Bronchial epithelial cell (primary cell): ENCODE results near the gene ST8SIA5. TPM values are rescaled to one million over a fixed set of nuclear protein-coding genes. Genes with fewer than 3 reads are reported as not detected.

Experiments used
- DNase-seq: peaks from one replicate; pipeline ENCODE4 v3.0.0-alpha.2; 2010; ENCODE audit warnings: low read depth
- FAIRE-seq: peaks from 2 replicates; lab custom pipeline; 2011; peaks lifted over from hg19 to GRCh38; lab: Jason Lieb, UNC
- H3K27me3 ChIP-seq: 2 replicates; pipeline ENCODE4 v1.5.1; 2011; ENCODE audit warnings: low read length; ENCODE audit not compliant: control insufficient read depth, insufficient read depth
- H3K36me3 ChIP-seq: 2 replicates; pipeline ENCODE4 v1.5.1; 2011; ENCODE audit warnings: low read length; ENCODE audit not compliant: control insufficient read depth, insufficient read depth
- H3K4me3 ChIP-seq: 2 replicates; pipeline ENCODE4 v1.5.1; 2011; ENCODE audit warnings: mild to moderate bottlenecking, low read depth, low read length, control low read depth
- total RNA-seq: library from RNA; depleted of rRNA; stranded (reverse); fragments of >200 nt; gene quantifications from 2 replicates; pipeline ENCODE4 v1.2.1, GENCODE V29; 2014
- TF ChIP-seq, protein P1 (sequence below): IDR thresholded peaks from 2 replicates; pipeline ENCODE4 v1.5.1; 2011; ENCODE audit warnings: mild to moderate bottlenecking, moderate library complexity, low read length, control low read depth, inconsistent platforms; ENCODE audit not compliant: insufficient read depth, severe bottlenecking

The ST8SIA5 gene
- total RNA-seq, 1 donor from 2014 or later: not detected

DNA sequence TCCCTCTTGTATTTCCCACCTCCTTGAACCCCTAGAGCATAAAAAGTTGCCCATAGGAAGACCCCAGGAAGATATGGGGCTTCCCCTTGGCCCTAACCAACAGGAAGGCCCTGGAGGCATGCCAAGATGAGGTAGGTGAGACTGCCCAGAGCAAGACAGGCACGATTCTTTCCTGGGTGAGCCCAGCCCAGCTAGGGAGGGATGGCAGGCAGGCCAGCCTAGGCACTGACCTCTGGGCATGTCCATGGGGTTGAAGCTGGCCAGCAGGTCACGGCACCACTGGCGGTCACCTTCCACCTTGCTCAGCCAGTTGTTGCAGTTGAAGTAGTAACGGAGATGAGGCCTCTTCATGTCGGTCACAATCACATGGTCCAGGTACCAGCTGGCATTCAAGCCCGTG is 117.5 kb downstream of the ST8SIA5 start:
- Histone ChIP-seq H3K36me3 (no peaks in the 10 kb centered on the region), H3K4me3 (no peak overlapping the region), H3K27me3 (no peaks in the 10 kb centered on the region)
- TF ChIP-seq, protein P1, sequence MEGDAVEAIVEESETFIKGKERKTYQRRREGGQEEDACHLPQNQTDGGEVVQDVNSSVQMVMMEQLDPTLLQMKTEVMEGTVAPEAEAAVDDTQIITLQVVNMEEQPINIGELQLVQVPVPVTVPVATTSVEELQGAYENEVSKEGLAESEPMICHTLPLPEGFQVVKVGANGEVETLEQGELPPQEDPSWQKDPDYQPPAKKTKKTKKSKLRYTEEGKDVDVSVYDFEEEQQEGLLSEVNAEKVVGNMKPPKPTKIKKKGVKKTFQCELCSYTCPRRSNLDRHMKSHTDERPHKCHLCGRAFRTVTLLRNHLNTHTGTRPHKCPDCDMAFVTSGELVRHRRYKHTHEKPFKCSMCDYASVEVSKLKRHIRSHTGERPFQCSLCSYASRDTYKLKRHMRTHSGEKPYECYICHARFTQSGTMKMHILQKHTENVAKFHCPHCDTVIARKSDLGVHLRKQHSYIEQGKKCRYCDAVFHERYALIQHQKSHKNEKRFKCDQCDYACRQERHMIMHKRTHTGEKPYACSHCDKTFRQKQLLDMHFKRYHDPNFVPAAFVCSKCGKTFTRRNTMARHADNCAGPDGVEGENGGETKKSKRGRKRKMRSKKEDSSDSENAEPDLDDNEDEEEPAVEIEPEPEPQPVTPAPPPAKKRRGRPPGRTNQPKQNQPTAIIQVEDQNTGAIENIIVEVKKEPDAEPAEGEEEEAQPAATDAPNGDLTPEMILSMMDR: no peak
- DNase-seq (no peak), FAIRE-seq (no peak)

DNA sequence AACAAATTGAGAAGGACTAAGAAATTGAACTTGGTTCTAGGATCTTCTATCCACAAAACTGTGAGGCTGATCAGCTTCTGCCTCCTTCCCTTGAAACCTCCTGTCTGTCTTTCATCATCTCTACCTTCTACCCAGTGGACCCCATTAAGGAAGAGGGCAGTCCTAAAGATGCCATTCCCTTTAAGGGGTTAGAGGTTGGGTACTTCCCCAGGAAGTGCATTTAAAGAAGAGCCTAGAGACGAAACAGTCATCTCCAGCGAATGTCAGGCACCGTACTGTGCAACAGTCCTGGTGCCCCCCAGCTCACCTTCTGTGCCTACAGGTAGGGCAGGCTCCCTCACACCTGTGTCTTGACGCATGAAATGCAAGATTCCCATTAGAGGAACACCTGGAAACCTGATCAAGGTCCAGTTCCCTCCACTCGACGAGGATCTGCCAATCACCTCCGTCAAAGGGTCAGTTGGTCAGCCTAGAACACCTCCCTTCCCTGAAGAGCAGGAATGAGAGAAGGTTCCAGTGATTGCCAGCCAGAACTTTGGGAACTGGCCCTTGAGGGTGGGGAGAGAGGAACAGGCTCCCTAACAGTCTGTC is 120.7 kb downstream of the ST8SIA5 start:
- H3K4me3 ChIP-seq: no peak overlapping the region
- DNase-seq: no peak
- H3K27me3 ChIP-seq: no peaks in the 10 kb centered on the region
- H3K36me3 ChIP-seq: no peaks in the 10 kb centered on the region
- TF ChIP-seq, protein P1: no peak
- FAIRE-seq: no peak

DNA sequence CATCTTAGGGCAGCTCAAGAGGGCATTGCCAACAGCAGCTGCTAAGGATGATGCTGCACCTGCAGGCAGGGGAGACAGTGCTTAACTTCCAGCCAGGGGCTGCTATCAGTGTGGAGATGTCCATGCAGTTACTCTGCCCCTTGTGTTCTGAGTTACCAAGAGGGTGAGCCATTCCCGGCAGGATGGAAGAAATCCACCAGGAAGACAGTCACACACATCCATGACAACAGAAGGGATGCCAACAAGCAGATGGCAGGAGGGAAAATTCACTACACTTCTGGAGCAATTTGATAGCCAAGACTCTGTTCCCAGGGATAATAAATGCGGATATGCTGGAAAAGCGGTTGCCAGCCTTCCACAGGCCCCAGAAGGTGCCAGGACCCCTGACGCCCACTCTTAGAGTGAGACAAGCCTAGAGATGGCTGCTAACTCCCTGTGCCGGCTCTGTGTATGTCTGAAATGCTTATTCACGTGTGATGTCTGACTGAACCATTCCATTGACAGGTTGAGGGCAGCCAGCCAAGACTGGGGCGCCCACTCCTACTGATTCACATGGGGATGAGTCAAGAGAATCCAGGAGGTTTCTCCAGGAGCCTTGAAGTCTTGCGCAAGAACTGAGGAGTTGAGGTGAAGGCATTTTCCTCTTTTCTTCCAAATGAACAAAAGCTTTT is 124.3 kb downstream of the ST8SIA5 start:
- Histone ChIP-seq H3K4me3 (no peak overlapping the region), H3K27me3 (no peaks in the 10 kb centered on the region), H3K36me3 (no peaks in the 10 kb centered on the region)
- peak; percentile 93 for FAIRE-seq
- DNase-seq: peak; percentile 92
- TF ChIP-seq, protein P1: no peak

DNA sequence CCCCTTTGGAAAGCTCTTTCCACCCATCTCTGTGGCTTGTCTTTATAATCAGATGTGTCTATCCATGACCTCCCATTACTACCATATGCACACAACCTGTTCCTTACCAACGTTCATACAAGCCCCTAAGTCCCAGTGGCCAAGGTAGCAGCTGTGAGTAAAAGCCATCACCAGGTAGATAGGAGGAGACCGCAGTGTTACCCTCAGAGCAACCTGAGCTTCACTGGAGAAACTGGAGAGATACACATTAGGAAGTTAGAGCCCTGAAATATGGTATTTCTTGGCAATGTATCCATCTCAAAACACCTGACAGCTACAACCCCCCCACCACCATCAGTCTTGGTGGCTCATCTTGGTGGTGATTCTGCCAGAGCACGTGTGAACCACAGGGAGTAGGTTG is 125.9 kb downstream of the ST8SIA5 start:
- FAIRE-seq (peak; percentile 77), DNase-seq (no peak)
- no peaks in the 10 kb centered on the region for H3K36me3 ChIP-seq
- H3K27me3 ChIP-seq: no peaks in the 10 kb centered on the region
- TF ChIP-seq, protein P1: no peak
- H3K4me3 ChIP-seq: no peak overlapping the region

DNA sequence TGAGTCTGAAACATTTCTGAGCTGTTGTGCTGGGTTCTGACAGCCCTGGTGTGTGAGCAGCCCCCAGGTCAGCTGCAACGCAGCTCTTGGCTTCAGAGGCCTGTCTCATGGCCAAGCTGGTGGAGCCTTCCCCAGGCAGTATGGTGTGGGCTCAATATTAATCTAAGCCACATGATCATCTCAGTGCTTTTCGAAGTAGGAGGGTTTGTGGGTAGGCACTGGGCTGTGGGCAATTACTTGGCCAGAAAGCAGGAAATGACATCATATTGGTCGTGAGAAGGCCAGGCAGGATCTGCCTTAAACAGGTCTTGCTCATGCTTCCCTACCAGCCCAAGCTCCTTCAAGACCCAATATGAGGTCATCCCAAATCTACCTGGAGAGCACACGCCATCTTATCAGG is 126.7 kb downstream of the ST8SIA5 start:
- no peaks in the 10 kb centered on the region for H3K36me3 ChIP-seq
- H3K4me3 ChIP-seq: no peak overlapping the region
- TF ChIP-seq, protein P1: no peak
- FAIRE-seq (no peak), DNase-seq (peak; percentile 58)
- H3K27me3 ChIP-seq: no peaks in the 10 kb centered on the region
